SK-N-SH (cell line): ENCODE measurements around the gene FBXO10.

Experiments used
- CTCF ChIP-seq: fragments of 200-600 bp; sonication (generic); IDR thresholded peaks from 2 replicates; pipeline ENCODE4 v1.6.1; 2017; ENCODE audit warnings: antibody characterized with exemption, mild to moderate bottlenecking, moderate library complexity
- EP300 ChIP-seq, 2 experiments: IDR thresholded peaks; 2 replicates each; pipeline versions ENCODE4 v1.4.0 to v1.6.1; 2012; ENCODE audit warnings: borderline replicate concordance in 1 of 2, low read depth in 1 of 2, low read length in 1 of 2
- EZH2phosphoT487 ChIP-seq: fragments of 200-600 bp; sonication (generic); IDR thresholded peaks from 2 replicates; pipeline ENCODE4 v1.6.1; 2017; ENCODE audit warnings: low read depth, mixed run types, mild to moderate bottlenecking, antibody characterized with exemption, moderate library complexity, borderline replicate concordance
- GABPA ChIP-seq: IDR thresholded peaks from 2 replicates; pipeline ENCODE4 v1.4.0; 2012; ENCODE audit warnings: low read depth, mild to moderate bottlenecking
- JUND ChIP-seq: IDR thresholded peaks from 2 replicates; pipeline ENCODE4 v1.4.0; 2012
- PBX3 ChIP-seq: IDR thresholded peaks from 2 replicates; pipeline ENCODE4; 2012
- POLR2AphosphoS5 ChIP-seq: IDR thresholded peaks from 2 replicates; pipeline ENCODE4 v1.6.1; 2012; ENCODE audit warnings: low read depth, low read length
- TAF1 ChIP-seq: IDR thresholded peaks from 2 replicates; pipeline ENCODE4 v1.6.1; 2012; ENCODE audit warnings: low read depth, mild to moderate bottlenecking, low read length, moderate library complexity, borderline replicate concordance
- ZBTB33 ChIP-seq: IDR thresholded peaks from 2 replicates; pipeline ENCODE4 v1.4.0; 2012; ENCODE audit warnings: low read depth, borderline replicate concordance

- no peak for TF ChIP-seq ZBTB33
- no peak for TF ChIP-seq CTCF
- TF ChIP-seq PBX3 = no peak
- TF ChIP-seq EZH2phosphoT487 = no peak
- TF ChIP-seq TAF1 = no peak
- no peak for TF ChIP-seq EP300 (IDR thresholded peaks at IDR 0.05; ENCODE audit: borderline replicate concordance in 1 of 2, low read depth in 1 of 2, low read length in 1 of 2)
- TF ChIP-seq GABPA = no peak
- TF ChIP-seq JUND = no peak
- TF ChIP-seq POLR2AphosphoS5 = no peak
Observed at GRCh38 chr9:37564916-37565315, 11.3 kb downstream of the FBXO10 start.
